Measurements from ENCODE around the gene PRPF40B.

The PRPF40B gene

GRCh38 chr12:49623142-49623904 lies at the start of gene PRPF40B:
PRPF40B (plus strand) TSS chr12:49623561; CDS start chr12:49623591, 30 bp downstream.
- Histone ChIP-seq H3K27ac (ENCODE audit: low read depth, low read length) (peak within 1 kb of the TSS; percentile 80), H3K27me3 (ENCODE audit: control insufficient read depth, insufficient read depth, low read length) (no peaks in the 10 kb centered on the region), H3K9ac (ENCODE audit: low read depth, low read length) (peak within 1 kb of the TSS; percentile 48; the same call in 1 of the 2 replicates), H3K4me3 (ENCODE audit: low read depth, low read length) (peak within 1 kb of the TSS; percentile 91), H3K4me1 (ENCODE audit: control insufficient read depth, insufficient read depth, low read length) (peaks cover 21% of the 10 kb centered on the region; the same call in 1 of the 2 replicates), H3K36me3 (ENCODE audit: control insufficient read depth, insufficient read depth, low read length) (no peaks in the 10 kb centered on the region), H3K9me3 (ENCODE audit: control insufficient read depth, insufficient read depth, low read length) (no peaks in the 10 kb centered on the region)

DNA sequence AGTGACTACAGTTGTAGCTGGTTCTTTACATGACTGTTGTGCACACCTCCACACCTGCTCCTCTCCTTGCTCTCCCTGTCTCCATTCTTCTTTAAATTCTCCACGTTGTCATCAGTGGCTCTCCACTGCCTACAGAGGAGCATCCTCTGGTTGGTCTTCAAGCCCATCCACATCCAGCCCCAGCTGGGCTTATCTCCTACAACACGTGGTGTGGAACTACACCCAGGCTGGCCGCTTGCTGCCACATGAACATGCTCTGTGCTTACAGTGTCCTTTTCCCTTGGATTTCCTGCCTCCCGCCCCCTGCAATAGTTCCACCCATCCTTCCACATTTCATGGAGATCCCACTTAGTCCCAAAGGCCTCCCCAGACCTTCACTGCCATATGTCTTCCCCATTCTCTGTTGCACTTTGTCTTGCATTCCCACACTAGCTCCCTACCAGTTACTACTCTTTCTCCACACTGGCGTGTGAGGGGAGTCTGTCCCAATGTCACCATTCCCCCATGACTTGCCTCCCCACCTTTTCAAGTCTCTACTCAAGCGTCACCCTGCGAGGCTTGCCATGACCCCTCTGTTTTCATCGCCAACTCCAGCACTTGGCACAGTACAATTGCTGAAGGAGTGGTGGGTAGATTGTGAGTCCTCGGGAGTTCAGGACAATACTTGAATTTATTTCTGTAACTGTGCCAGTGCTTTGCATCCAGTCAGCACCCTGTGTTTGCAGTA lies 45.6 kb upstream of the PRPF40B start:
- Histone ChIP-seq H3K9me3 (ENCODE audit: control insufficient read depth, insufficient read depth, low read length) (no peaks in the 10 kb centered on the region), H3K27me3 (ENCODE audit: control insufficient read depth, insufficient read depth, low read length) (no peaks in the 10 kb centered on the region), H3K27ac (ENCODE audit: low read depth, low read length) (no peak overlapping the region), H3K36me3 (ENCODE audit: control insufficient read depth, insufficient read depth, low read length) (peaks cover 9% of the 10 kb centered on the region), H3K4me3 (ENCODE audit: low read depth, low read length) (no peak overlapping the region), H3K4me1 (ENCODE audit: control insufficient read depth, insufficient read depth, low read length) (no peaks in the 10 kb centered on the region), H3K9ac (ENCODE audit: low read depth, low read length) (no peak overlapping the region)

DNA sequence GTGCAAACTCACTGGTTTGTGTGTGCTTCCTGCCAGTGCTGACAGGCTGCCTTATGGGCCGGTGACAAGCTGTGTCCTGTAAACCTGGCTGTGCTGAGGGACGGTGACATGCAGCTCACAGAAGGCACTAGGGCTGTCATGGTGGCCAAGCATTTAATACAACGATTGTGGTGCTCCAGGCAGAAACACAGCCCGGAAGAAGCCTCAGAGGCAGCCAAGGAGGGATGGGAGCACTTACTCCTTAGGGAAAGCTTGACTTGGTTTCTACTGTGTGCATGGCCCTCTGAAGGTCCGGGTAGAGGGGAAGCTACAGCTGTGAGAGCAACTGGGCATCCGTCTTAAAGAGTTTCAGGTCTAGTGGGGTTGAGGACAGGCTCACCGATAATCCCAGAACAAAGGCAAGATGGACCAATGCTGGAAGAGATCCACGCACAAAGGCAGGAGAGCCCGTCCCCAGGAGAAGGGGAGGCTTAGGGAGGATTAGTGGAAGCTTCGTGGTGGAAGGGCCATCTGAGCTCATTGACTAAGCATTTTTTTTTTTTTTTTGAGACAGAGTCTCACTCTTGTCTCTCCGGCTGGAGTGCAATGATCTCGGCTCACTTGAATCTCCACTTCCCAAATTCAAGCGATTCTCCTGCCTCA lies 44.8 kb upstream of the PRPF40B start:
- Histone ChIP-seq H3K27ac (ENCODE audit: low read depth, low read length) (no peak overlapping the region), H3K4me1 (ENCODE audit: control insufficient read depth, insufficient read depth, low read length) (no peaks in the 10 kb centered on the region), H3K4me3 (ENCODE audit: low read depth, low read length) (no peak overlapping the region), H3K36me3 (ENCODE audit: control insufficient read depth, insufficient read depth, low read length) (peaks cover 11% of the 10 kb centered on the region), H3K9ac (ENCODE audit: low read depth, low read length) (no peak overlapping the region), H3K9me3 (ENCODE audit: control insufficient read depth, insufficient read depth, low read length) (no peaks in the 10 kb centered on the region), H3K27me3 (ENCODE audit: control insufficient read depth, insufficient read depth, low read length) (no peaks in the 10 kb centered on the region)

DNA sequence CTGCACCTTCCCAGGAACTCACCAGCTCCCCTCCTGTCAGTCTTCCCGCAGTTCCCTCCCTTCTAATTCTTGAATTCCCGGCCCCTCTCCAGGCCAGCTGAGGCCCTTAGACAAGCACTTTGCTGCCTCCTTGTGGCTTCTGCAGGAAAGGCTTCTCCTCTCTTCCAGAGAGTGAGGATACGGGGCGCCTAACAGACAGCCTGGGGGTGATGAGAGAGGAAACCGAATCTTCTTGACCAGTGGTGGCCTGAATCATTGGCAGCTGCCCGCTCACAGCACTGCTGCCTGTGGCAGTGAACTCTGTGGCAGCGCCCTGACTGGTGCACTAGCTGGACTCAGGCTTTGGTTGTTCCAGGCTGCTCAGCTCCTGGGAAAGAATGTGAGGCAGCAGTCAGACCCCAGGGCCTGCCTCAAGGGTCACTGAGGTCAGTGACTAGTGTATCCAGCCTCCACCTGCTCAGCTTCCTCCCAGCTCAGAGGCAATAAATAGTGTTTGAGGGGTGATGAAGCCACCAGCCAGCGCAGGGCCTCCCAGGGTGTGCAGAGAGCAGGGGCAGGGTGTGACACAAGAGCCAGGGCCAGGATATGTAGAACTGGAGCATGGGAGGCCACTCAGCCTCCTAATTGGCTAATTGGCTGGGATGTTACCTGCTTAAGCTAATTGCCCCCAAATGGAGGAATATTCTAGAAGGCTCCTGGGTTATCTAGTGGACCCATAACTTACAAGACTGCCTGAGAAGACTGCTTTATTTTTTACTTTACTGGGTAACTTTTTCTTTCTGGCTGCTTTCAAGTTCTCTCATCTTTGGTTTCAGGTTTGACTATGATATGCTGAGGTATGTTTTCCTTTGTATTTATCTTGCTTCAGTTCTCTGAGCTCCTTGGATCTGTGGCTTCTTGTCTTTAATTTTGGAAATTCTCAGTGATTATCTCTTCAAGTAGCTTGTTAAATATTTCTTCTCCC lies 42.5 kb upstream of the PRPF40B start:
- Histone ChIP-seq H3K36me3 (ENCODE audit: control insufficient read depth, insufficient read depth, low read length) (peaks cover 10% of the 10 kb centered on the region; the same call in 1 of the 2 replicates), H3K4me1 (ENCODE audit: control insufficient read depth, insufficient read depth, low read length) (no peaks in the 10 kb centered on the region), H3K27ac (ENCODE audit: low read depth, low read length) (no peak overlapping the region), H3K27me3 (ENCODE audit: control insufficient read depth, insufficient read depth, low read length) (no peaks in the 10 kb centered on the region), H3K9ac (ENCODE audit: low read depth, low read length) (no peak overlapping the region), H3K4me3 (ENCODE audit: low read depth, low read length) (no peak overlapping the region), H3K9me3 (ENCODE audit: control insufficient read depth, insufficient read depth, low read length) (no peaks in the 10 kb centered on the region)

- H3K27ac ChIP-seq (ENCODE audit: low read depth, low read length), result no peak overlapping the region
Measured at GRCh38 chr12:49582201-49582600, 41.2 kb upstream of the PRPF40B start.

GRCh38 chr12:49582850-49583249 lies 40.5 kb upstream of the PRPF40B start:
- no peaks in the 10 kb centered on the region for H3K27me3 ChIP-seq (ENCODE audit: control insufficient read depth, insufficient read depth, low read length)
- H3K9ac ChIP-seq (ENCODE audit: low read depth, low read length), result no peak overlapping the region
- no peaks in the 10 kb centered on the region for H3K4me1 ChIP-seq (ENCODE audit: control insufficient read depth, insufficient read depth, low read length)
- H3K9me3 ChIP-seq (ENCODE audit: control insufficient read depth, insufficient read depth, low read length), result no peaks in the 10 kb centered on the region
- no peak overlapping the region for H3K4me3 ChIP-seq (ENCODE audit: low read depth, low read length)
- H3K36me3 ChIP-seq (ENCODE audit: control insufficient read depth, insufficient read depth, low read length), result peaks cover 10% of the 10 kb centered on the region; the same call in 1 of the 2 replicates
- no peak overlapping the region for H3K27ac ChIP-seq (ENCODE audit: low read depth, low read length)

More at GRCh38 chr12:49582201-49582600, 41.2 kb upstream of the PRPF40B start:
- Histone ChIP-seq H3K9ac (ENCODE audit: low read depth, low read length) (no peak overlapping the region), H3K4me3 (ENCODE audit: low read depth, low read length) (no peak overlapping the region), H3K27me3 (ENCODE audit: control insufficient read depth, insufficient read depth, low read length) (no peaks in the 10 kb centered on the region), H3K9me3 (ENCODE audit: control insufficient read depth, insufficient read depth, low read length) (no peaks in the 10 kb centered on the region), H3K36me3 (ENCODE audit: control insufficient read depth, insufficient read depth, low read length) (peaks cover 10% of the 10 kb centered on the region; the same call in 1 of the 2 replicates), H3K4me1 (ENCODE audit: control insufficient read depth, insufficient read depth, low read length) (no peaks in the 10 kb centered on the region)

GRCh38 chr12:49583366-49584094 lies 39.8 kb upstream of the PRPF40B start:
- Histone ChIP-seq H3K9ac (ENCODE audit: low read depth, low read length) (no peak overlapping the region), H3K9me3 (ENCODE audit: control insufficient read depth, insufficient read depth, low read length) (no peaks in the 10 kb centered on the region), H3K27me3 (ENCODE audit: control insufficient read depth, insufficient read depth, low read length) (no peaks in the 10 kb centered on the region), H3K4me1 (ENCODE audit: control insufficient read depth, insufficient read depth, low read length) (no peaks in the 10 kb centered on the region), H3K4me3 (ENCODE audit: low read depth, low read length) (no peak overlapping the region), H3K36me3 (ENCODE audit: control insufficient read depth, insufficient read depth, low read length) (peaks cover 10% of the 10 kb centered on the region; the same call in 1 of the 2 replicates), H3K27ac (ENCODE audit: low read depth, low read length) (no peak overlapping the region)

- H3K27ac ChIP-seq (ENCODE audit: low read depth, low read length), result no peak overlapping the region
- H3K4me1 ChIP-seq (ENCODE audit: control insufficient read depth, insufficient read depth, low read length), result no peaks in the 10 kb centered on the region
- H3K27me3 ChIP-seq (ENCODE audit: control insufficient read depth, insufficient read depth, low read length), result no peaks in the 10 kb centered on the region
- H3K4me3 ChIP-seq (ENCODE audit: low read depth, low read length), result no peak overlapping the region
- no peak overlapping the region for H3K9ac ChIP-seq (ENCODE audit: low read depth, low read length)
- no peaks in the 10 kb centered on the region for H3K9me3 ChIP-seq (ENCODE audit: control insufficient read depth, insufficient read depth, low read length)
- H3K36me3 ChIP-seq (ENCODE audit: control insufficient read depth, insufficient read depth, low read length), result peaks cover 10% of the 10 kb centered on the region; the same call in 1 of the 2 replicates
Measured at GRCh38 chr12:49584591-49584990, 38.8 kb upstream of the PRPF40B start.

- peaks cover 10% of the 10 kb centered on the region; the same call in 1 of the 2 replicates for H3K36me3 ChIP-seq (ENCODE audit: control insufficient read depth, insufficient read depth, low read length)
- H3K9ac ChIP-seq (ENCODE audit: low read depth, low read length), result no peak overlapping the region
- no peaks in the 10 kb centered on the region for H3K27me3 ChIP-seq (ENCODE audit: control insufficient read depth, insufficient read depth, low read length)
- no peaks in the 10 kb centered on the region for H3K4me1 ChIP-seq (ENCODE audit: control insufficient read depth, insufficient read depth, low read length)
- no peak overlapping the region for H3K4me3 ChIP-seq (ENCODE audit: low read depth, low read length)
- no peaks in the 10 kb centered on the region for H3K9me3 ChIP-seq (ENCODE audit: control insufficient read depth, insufficient read depth, low read length)
- no peak overlapping the region for H3K27ac ChIP-seq (ENCODE audit: low read depth, low read length)
Measured at GRCh38 chr12:49585477-49586459, 37.6 kb upstream of the PRPF40B start.

Data from HUES48 (cell line).